NCI-H2029 treated with DMSO at 0.1 percent for 48 hours (cell line): ENCODE data around the gene SLK.

Experiments
- DNase-seq: peaks from one replicate; lab custom pipeline; 2025; lab: John Stamatoyannopoulos, UW

SLK gene

DNA sequence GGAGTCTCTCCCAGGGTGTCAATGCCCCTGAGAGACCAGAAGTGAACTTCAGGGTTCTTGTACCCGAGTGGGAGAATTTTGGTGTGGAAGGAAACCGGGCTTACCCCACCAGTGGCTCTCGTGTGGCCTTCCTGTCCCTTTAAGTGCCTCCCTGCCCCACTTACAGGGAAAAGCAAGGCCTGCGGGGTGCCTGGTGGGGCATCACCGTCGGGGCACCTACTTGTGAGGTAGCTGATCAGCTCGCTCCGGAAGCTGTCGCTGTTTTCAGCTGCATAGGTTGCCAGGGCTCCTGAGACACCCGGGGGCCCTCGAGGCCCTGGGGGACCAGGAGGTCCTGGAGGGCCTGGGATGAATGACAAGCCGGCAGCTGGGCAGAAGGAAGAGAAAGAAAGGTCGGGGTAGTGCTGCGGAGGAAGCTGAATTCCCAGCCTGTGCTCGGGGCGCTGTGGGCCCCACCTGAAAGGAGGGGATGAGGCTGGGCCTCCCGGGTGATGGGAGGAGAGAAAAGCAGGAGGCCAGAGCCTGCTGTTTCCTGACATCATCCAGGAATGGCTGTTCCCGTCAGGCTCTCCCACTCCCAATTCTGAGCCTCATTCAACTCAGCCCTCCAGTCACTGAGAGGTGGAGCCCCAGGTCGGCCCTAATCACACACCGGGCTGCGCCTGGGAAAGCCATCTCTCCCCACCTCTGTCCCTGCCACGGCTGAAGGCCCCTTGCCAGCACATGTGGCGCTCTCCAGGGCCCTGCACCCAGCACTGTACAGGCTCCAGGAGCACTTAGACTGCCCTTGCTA lies 67.7 kb downstream of the SLK start:
- DNase-seq: no peak

GRCh38 chr10:104035194-104036068 lies 68.5 kb downstream of the SLK start:
- no peak for DNase-seq

- DNase-seq: no peak
These were observed 69.1 kb downstream of the SLK start for GRCh38 chr10:104036069-104036384.

- DNase-seq: no peak
These were observed 69.7 kb downstream of the SLK start for GRCh38 chr10:104036518-104037260.

- DNase-seq: no peak
These were observed 70.5 kb downstream of the SLK start for GRCh38 chr10:104037261-104037951.

DNA sequence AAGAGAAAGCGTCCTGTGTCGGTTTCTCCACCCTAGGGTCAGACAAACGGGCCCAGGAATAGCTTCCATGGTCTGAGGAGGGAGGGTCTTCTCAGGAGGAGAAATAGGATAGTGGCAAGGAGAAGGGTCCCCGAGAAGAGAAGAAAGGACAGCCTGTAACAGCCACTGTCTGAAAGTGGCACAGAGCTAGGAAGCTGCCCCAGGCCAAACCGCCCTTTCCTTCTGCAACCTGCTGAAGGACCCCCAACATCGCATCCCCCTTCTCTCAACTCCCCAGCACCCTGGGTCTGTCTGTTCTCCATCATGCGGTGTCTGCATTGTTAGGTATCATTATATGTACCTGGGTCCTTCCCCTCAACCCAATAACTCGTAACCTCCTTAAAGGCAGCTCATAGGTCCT lies 71.6 kb downstream of the SLK start:
- no peak for DNase-seq

DNA sequence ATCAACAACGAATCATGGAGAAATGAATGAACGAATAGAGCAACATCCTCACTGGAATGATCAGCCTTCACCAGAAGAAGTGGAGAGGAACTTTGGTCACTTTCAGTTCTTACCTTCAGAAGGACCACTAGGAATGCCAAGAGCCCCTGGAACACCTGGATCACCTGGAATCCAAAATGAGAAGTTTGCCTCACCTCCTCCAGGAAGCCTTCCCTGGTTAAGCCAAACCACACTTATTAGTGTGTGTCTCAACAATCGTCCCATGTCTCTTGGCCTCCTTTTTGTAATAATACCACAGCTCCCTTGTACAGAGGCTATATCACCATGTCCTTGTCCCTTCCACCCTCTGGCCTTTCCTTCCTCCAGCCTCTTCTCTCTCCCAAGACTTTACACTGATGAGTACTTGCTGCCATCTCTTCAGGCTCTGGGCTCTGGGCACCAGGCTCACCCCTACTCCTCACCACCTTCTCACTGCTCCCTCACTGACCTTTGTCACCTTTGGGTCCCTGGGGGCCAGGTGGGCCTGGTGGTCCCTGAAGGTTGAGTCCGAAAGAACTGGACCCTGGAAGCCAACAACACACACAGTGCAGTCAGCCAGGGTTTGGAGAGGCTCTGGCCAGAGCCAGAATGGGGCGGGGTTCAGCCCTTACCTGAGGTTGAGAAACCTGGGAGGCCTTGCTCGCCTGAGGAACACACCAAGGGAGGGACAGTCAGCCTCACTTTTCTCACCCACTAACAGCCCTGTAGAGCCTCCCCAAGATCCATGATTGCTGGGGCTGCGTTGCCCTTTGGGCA lies 72.2 kb downstream of the SLK start:
- DNase-seq: no peak

- no peak for DNase-seq
These were observed 73.4 kb downstream of the SLK start for GRCh38 chr10:104040382-104040781.

GRCh38 chr10:104040862-104041789 lies 74.2 kb downstream of the SLK start:
- DNase-seq: no peak

DNA sequence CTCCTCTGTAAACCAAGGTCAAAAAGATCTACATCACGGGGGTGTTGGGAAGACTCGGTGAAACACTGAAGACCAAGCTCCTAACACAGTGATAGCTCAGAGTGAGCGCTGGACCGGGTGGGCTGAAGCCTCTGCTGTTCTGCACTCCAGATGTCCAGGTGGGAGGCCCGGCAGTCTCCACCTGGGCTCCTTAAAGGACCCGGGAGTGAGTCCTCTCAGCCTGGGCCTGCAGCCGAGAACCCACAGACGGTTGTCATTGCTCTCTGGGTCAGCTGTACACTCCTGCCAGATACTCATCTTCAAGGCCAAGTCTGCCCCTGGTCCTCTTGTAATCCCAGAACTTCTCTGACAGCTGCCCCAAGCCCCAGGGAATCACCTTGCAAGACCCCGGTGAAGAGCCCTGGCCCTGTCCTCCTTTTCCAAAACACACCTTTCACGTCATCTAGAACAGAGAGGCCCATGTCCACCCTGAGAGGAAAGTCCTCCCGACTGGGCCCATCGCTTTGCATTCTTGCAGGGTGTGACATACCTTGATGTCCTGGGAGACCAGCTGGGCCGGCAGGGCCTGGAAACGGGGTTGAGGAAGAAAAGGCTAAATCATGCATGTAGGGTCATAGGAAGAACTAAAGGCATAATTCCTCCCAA lies 75.1 kb downstream of the SLK start:
- DNase-seq: no peak

DNA sequence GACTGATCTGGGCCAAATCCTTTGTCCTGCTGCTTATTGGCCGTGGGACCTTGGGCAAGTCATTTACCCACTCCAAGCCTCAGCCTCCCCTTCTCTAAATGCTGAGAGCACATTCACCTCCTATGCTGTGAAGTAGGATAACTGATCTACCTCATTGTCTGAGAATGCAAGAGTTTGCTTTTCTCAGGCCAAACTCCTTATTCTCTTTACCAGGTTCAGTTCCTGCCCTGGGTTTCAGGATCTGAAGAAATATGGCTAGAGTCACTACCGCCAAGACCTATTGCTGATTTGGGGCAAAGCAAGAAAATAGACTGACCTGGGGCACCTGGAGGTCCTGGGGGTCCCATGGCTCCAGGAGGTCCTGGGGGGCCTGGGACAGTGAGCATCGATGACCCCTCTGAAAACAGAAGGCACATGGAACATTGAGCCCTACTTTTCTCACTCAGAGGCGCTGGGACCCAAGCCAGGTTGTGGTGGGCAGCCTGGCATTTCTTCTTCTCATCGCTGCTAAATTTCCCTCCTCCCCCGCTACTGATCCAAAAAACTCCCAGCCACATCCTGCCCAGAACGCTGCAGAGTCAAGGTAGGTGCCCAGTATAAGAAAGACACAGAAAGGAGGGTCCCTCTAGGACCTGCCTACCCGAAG lies 76.4 kb downstream of the SLK start:
- no peak for DNase-seq

DNA sequence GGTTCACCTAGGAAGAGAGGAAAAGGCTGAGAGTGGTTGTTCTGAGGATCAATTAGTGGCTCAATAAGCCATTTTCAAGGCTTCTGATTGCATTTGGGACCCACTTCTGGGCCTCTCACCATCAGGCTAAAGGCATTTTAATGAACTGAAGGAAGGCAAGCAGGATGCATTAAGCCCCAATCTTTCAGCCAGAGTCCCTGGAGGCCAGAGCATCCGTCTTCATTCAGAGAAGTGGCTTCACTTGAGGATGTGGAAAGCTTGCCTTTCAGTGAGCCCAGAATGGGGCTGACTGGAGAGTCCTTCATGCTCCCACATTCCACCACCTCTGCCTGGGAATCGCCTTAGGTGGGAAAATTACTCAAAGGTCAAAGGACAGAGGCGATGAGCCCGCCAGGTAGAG lies 76.9 kb downstream of the SLK start:
- no peak for DNase-seq

DNA sequence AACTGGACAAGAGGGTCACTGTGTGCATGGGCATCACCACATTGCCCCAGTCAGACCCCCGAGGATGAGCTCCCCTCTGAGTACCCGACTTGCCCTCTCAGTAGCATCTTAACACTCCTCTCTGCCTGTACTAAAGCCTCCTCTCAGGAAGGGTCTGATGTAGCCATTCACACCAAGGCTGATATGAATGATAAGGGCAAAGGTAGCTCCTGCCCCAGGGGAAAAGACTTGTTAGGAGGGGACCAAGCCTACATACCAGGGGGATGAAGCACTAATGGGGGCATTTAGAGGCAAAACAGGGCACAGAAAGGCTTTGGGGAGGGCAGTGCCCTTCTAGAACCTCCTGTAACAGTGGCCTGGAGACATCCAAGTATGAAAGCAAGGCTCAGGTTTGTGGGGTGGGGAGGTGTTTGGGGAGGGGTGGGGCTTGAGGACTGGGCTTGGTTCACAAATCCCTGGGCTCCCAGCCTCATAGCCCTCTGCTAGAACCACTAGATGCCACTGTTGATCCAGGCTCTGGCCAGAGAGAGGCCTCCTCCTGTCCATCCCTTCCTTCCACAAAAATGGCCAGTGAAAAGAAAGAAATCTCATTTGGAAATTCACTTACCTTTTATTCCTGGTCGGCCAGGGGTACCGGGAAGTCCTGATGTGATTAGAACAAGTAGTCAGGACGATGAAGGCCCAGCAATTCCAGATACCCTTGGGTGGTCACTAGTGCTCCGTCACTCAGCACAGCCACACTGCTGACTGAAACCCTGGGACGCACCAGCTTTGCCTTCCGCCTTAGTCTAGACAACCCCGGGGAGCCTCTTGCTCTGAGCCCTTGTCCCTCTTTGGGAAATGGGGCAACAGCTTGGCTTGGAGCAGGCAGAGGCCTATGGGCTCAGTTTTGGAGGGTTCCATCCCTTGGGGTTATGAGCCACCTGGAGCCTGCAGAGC lies 78.5 kb downstream of the SLK start:
- no peak for DNase-seq

GRCh38 chr10:104046651-104047050 lies 79.7 kb downstream of the SLK start:
- DNase-seq: no peak

GRCh38 chr10:104049504-104050250 lies 82.7 kb downstream of the SLK start:
- no peak for DNase-seq

- no peak for DNase-seq
These were observed 85.5 kb downstream of the SLK start for GRCh38 chr10:104052431-104052830.

DNA sequence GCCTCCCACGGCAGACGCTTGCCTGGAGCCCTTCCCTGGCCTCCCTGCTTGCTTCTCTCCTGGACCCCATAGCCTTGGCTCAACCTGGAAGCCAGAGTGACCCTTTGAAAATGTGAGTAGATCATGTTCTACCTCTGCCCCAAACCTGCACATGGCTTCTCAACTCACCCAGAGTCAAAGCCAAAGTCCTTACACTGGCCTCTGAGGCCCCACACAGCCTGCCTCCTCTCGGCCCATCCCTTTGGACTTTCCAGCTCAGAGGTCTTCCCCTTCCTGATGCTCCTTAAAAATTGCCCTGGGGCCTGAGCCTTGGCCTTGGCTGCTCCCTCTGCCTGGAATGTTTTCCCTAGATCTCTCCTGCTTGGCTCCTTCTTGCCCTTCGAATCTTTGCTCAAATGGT lies 86.3 kb downstream of the SLK start:
- DNase-seq: no peak
